HepG2 (cell line): ENCODE results near the gene ING5. TPM values are rescaled to one million over a fixed set of nuclear protein-coding genes. Genes with fewer than 3 reads are reported as not detected.

Experiments used
- AHR ChIP-seq: IDR thresholded peaks from 2 replicates; pipeline ENCODE4 v1.6.1; 2018; ENCODE audit warnings: missing genetic modification reagents, missing compliant biosample characterization
- ARID4A ChIP-seq: sonication (generic); formaldehyde crosslinking; IDR thresholded peaks from 2 replicates; pipeline ENCODE4 v1.5.0; 2020; ENCODE audit warnings: mild to moderate bottlenecking, missing genetic modification reagents, borderline replicate concordance
- DPF2 ChIP-seq: sonication (generic); formaldehyde crosslinking; IDR thresholded peaks from 2 replicates; pipeline ENCODE4 v1.4.0; 2020; ENCODE audit warnings: mild to moderate bottlenecking, low read depth, missing genetic modification reagents, borderline replicate concordance
- ELF1 ChIP-seq: sonication (generic); formaldehyde crosslinking; IDR thresholded peaks from 2 replicates; pipeline ENCODE4 v1.4.0; 2020; ENCODE audit warnings: missing genetic modification reagents
- GLI4 ChIP-seq: sonication (generic); formaldehyde crosslinking; IDR thresholded peaks from 2 replicates; pipeline ENCODE4 v1.5.1; 2020; ENCODE audit warnings: missing genetic modification reagents, mild to moderate bottlenecking, moderate library complexity, borderline replicate concordance
- GMEB2 ChIP-seq: IDR thresholded peaks from 2 replicates; pipeline ENCODE4 v1.6.1; 2016; ENCODE audit warnings: missing biosample characterization, missing genetic modification reagents, low read depth
- MEIS2 ChIP-seq: sonication (generic); formaldehyde crosslinking; IDR thresholded peaks from 2 replicates; pipeline ENCODE4 v1.9.0; 2021; ENCODE audit warnings: mild to moderate bottlenecking, missing genetic modification reagents
- PRMT3 ChIP-seq: sonication (generic); formaldehyde crosslinking; IDR thresholded peaks from 2 replicates; pipeline ENCODE4 v1.8.1; 2022; ENCODE audit warnings: low read depth, mild to moderate bottlenecking, moderate library complexity, missing genetic modification reagents, borderline replicate concordance
- RBFOX2 ChIP-seq: fragments of 200-400 bp; formaldehyde crosslinking; IDR thresholded peaks from 2 replicates; pipeline ENCODE4 v1.6.1; 2017; ENCODE audit warnings: low read depth, mild to moderate bottlenecking, low read length
- SATB2 ChIP-seq: sonication (generic); formaldehyde crosslinking; IDR thresholded peaks from 2 replicates; pipeline ENCODE4 v1.5.0; 2020; ENCODE audit warnings: missing genetic modification reagents
- SMAD9 ChIP-seq: sonication (generic); formaldehyde crosslinking; IDR thresholded peaks from 2 replicates; pipeline ENCODE4 v1.5.1; 2020; ENCODE audit warnings: mild to moderate bottlenecking, missing genetic modification reagents
- TEAD3 ChIP-seq: optimal IDR thresholded peaks from 2 replicates; pipeline ENCODE3; 2016; ENCODE audit warnings: borderline replicate concordance
- TFE3 ChIP-seq: IDR thresholded peaks from 2 replicates; pipeline ENCODE4 v1.6.1; 2016
- ZBTB2 ChIP-seq: sonication (generic); formaldehyde crosslinking; IDR thresholded peaks from 2 replicates; pipeline ENCODE4 v1.8.0; 2022; ENCODE audit warnings: low read depth, missing genetic modification reagents
- ZNF207 ChIP-seq: fragments of 450-650 bp; IDR thresholded peaks from 2 replicates; pipeline ENCODE4 v1.6.1; 2016; ENCODE audit warnings: antibody characterized with exemption, borderline replicate concordance
- ZNF431 ChIP-seq: sonication (generic); formaldehyde crosslinking; IDR thresholded peaks from 2 replicates; pipeline ENCODE4 v1.9.0; 2022; ENCODE audit warnings: missing genetic modification reagents, low read depth, mild to moderate bottlenecking, borderline replicate concordance
- ZNF549 ChIP-seq: sonication (generic); formaldehyde crosslinking; IDR thresholded peaks from 2 replicates; pipeline ENCODE4 v1.5.0; 2020; ENCODE audit warnings: missing genetic modification reagents
- ZNF614 ChIP-seq: IDR thresholded peaks from 2 replicates; pipeline ENCODE4 v1.6.1; 2018; ENCODE audit warnings: missing biosample characterization, missing genetic modification reagents, inconsistent platforms, borderline replicate concordance
- ZNF747 ChIP-seq: sonication (generic); formaldehyde crosslinking; IDR thresholded peaks from 2 replicates; pipeline ENCODE4 v1.8.1; 2023; ENCODE audit warnings: missing genetic modification reagents, mild to moderate bottlenecking, borderline replicate concordance
- polyA plus RNA-seq, 8 experiments: library from polyadenylated mRNA; depleted of rRNA in 3 of 8; stranded (reverse) in 7 of 8; unstranded in 1 of 8; fragments of >200 nt; fragmentation: Illumina TruSeq in 4 of 8; extraction: Trizol in 4 of 8; gene quantifications; 2 replicates each; pipeline versions ENCODE4 v1.2.1 to v1.2.3, GENCODE V29; 2011 to 2016; ENCODE audit warnings: low read depth in 4 of 8, missing spikeins in 1 of 8, mixed read lengths in 1 of 8; ENCODE audit not compliant: insufficient read depth in 1 of 8
- total RNA-seq, 5 experiments: library from RNA; depleted of rRNA; stranded (reverse); fragments of >200 nt; fragmentation: Illumina TruSeq; extraction: Trizol; gene quantifications; 2 replicates each; pipeline ENCODE4 v1.2.3, GENCODE V29; 2016; ENCODE audit warnings: low read depth in 1 of 5

The ING5 gene
- total and polyA plus RNA-seq, 2 of the 13 experiments (the other 11 are each of a cell fraction or from before 2014, with no cell fraction given), result 61.9 to 71.9 TPM

GRCh38 chr2:241770185-241770935, 68.5 kb downstream of the ING5 start (continued):
- TF ChIP-seq RBFOX2 (peak; percentile 94), GMEB2 (CRISPR knock-in tag) (0 out of 2 replicates have a peak, but pooled peaks have one; percentile 40), GLI4 (CRISPR knock-in tag) (no peak), MEIS2 (peak; percentile 88), ZNF614 (CRISPR knock-in tag) (peak; percentile 94), AHR (peak; percentile 99), ARID4A (CRISPR knock-in tag) (peak; percentile 84), ELF1 (CRISPR knock-in tag) (no peak; the same call in none of the 2 replicates), ZNF747 (CRISPR knock-in tag) (peak; percentile 97), SATB2 (CRISPR knock-in tag) (no peak), DPF2 (CRISPR knock-in tag) (no peak; the same call in none of the 2 replicates), ZNF431 (CRISPR knock-in tag) (peak; percentile 90), ZNF549 (CRISPR knock-in tag) (no peak), SMAD9 (CRISPR knock-in tag) (peak; percentile 79), ZNF207 (no peak), PRMT3 (CRISPR knock-in tag) (no peak), TFE3 (CRISPR knock-in tag) (peak; percentile 77), TEAD3 (CRISPR knock-in tag) (peak; percentile 97), ZBTB2 (CRISPR knock-in tag) (no peak)
